ENCODE data around the gene STARD3.

- TF ChIP-seq, protein P1, sequence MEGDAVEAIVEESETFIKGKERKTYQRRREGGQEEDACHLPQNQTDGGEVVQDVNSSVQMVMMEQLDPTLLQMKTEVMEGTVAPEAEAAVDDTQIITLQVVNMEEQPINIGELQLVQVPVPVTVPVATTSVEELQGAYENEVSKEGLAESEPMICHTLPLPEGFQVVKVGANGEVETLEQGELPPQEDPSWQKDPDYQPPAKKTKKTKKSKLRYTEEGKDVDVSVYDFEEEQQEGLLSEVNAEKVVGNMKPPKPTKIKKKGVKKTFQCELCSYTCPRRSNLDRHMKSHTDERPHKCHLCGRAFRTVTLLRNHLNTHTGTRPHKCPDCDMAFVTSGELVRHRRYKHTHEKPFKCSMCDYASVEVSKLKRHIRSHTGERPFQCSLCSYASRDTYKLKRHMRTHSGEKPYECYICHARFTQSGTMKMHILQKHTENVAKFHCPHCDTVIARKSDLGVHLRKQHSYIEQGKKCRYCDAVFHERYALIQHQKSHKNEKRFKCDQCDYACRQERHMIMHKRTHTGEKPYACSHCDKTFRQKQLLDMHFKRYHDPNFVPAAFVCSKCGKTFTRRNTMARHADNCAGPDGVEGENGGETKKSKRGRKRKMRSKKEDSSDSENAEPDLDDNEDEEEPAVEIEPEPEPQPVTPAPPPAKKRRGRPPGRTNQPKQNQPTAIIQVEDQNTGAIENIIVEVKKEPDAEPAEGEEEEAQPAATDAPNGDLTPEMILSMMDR (IDR thresholded peaks at IDR 0.05) = no peak
- TF ChIP-seq POLR2A (IDR thresholded peaks at IDR 0.05) = no peak
- TF ChIP-seq EP300 (IDR thresholded peaks at IDR 0.05) = no peak
- no peak for TF ChIP-seq POLR2AphosphoS5 (IDR thresholded peaks at IDR 0.05)
These were observed 38.9 kb upstream of the STARD3 start for GRCh38 chr17:39598047-39598481.

Measured in sigmoid colon (tissue), 4 donors.